ENCODE results near the gene MLPH.

Gene MLPH

GRCh38 chr2:237547841-237548416 lies 60.9 kb downstream of the MLPH start:
- DNase-seq = no peak

- DNase-seq = no peak
These were observed 62.2 kb downstream of the MLPH start for GRCh38 chr2:237549216-237549615.

GRCh38 chr2:237549643-237550415 lies 62.8 kb downstream of the MLPH start:
- DNase-seq = no peak

GRCh38 chr2:237551071-237551574 lies 64.1 kb downstream of the MLPH start:
- DNase-seq = no peak

GRCh38 chr2:237552908-237553307 lies 65.9 kb downstream of the MLPH start:
- no peak for DNase-seq

GRCh38 chr2:237553948-237554347 lies 66.9 kb downstream of the MLPH start:
- DNase-seq = no peak

- no peak for DNase-seq
These were observed 68.5 kb downstream of the MLPH start for GRCh38 chr2:237555560-237555959.

- DNase-seq = peak; percentile 32
These were observed 70.0 kb downstream of the MLPH start for GRCh38 chr2:237556773-237557632.

GRCh38 chr2:237557633-237558015 lies 70.6 kb downstream of the MLPH start:
- DNase-seq = no peak

GRCh38 chr2:237558961-237559641 lies 72.0 kb downstream of the MLPH start:
- DNase-seq = no peak

- no peak for DNase-seq
These were observed 74.2 kb downstream of the MLPH start for GRCh38 chr2:237561221-237561620.

GRCh38 chr2:237563816-237564215 lies 76.8 kb downstream of the MLPH start:
- no peak for DNase-seq

- DNase-seq = no peak
These were observed 77.6 kb downstream of the MLPH start for GRCh38 chr2:237564526-237565131.

GRCh38 chr2:237565974-237566373 lies 78.9 kb downstream of the MLPH start:
- no peak for DNase-seq

GRCh38 chr2:237566401-237567235 lies 79.6 kb downstream of the MLPH start, which contains the start of gene PRLH:
Gene PRLH, plus strand, starts transcription at chr2:237566574. Its CDS starts 0 bp downstream, at chr2:237566574.
- no peak for DNase-seq

- DNase-seq = no peak
These were observed 80.4 kb downstream of the MLPH start for GRCh38 chr2:237567276-237568029.

GRCh38 chr2:237568121-237568660 lies 81.1 kb downstream of the MLPH start:
- no peak for DNase-seq

GRCh38 chr2:237569041-237569440 lies 82.0 kb downstream of the MLPH start:
- DNase-seq = no peak

- no peak for DNase-seq
These were observed 82.8 kb downstream of the MLPH start for GRCh38 chr2:237569896-237570295.

- DNase-seq = no peak
These were observed 83.8 kb downstream of the MLPH start for GRCh38 chr2:237570776-237571335.
